Adipocyte (in vitro differentiated cells): ENCODE results near the gene FOSL1.

Experiments
- DNase-seq: peaks from one replicate; pipeline ENCODE4 v3.0.0-alpha.2; 2015; ENCODE audit warnings: low read depth
- H3K27me3 ChIP-seq: replicated peaks from 2 replicates; pipeline ENCODE4 v1.7.0; 2013; ENCODE audit warnings: mild to moderate bottlenecking, low read length, moderate library complexity; ENCODE audit not compliant: control insufficient read depth, insufficient read depth
- H3K36me3 ChIP-seq: 2 replicates; pipeline ENCODE4 v1.7.0; 2013; ENCODE audit warnings: low read length, mild to moderate bottlenecking, moderate library complexity; ENCODE audit not compliant: control insufficient read depth, insufficient read depth, severe bottlenecking
- H3K4me1 ChIP-seq: 2 replicates; pipeline ENCODE4 v1.7.0; 2013; ENCODE audit warnings: mild to moderate bottlenecking, low read length, moderate library complexity; ENCODE audit not compliant: control insufficient read depth, insufficient read depth
- H3K4me3 ChIP-seq: 2 replicates; pipeline ENCODE4 v1.7.0; 2013; ENCODE audit warnings: mild to moderate bottlenecking, low read length, moderate library complexity
- H3K9ac ChIP-seq: 2 replicates; pipeline ENCODE4 v1.7.0; 2013; ENCODE audit warnings: mild to moderate bottlenecking, low read length, moderate library complexity
- H3K9me3 ChIP-seq: 2 replicates; pipeline ENCODE4 v1.7.0; 2013; ENCODE audit warnings: mild to moderate bottlenecking, low read length, moderate library complexity; ENCODE audit not compliant: control insufficient read depth

The FOSL1 gene

GRCh38 chr11:65871811-65872548 lies 28.2 kb downstream of the FOSL1 start:
- Histone ChIP-seq H3K36me3 (peaks cover 30% of the 10 kb centered on the region), H3K4me3 (peak overlapping the region; percentile 86), H3K4me1 (peaks cover 21% of the 10 kb centered on the region), H3K9ac (peak overlapping the region; percentile 95), H3K9me3 (no peaks in the 10 kb centered on the region), H3K27me3 (no peaks in the 10 kb centered on the region)
- peak; percentile 61 for DNase-seq

GRCh38 chr11:65870706-65871681 lies 29.2 kb downstream of the FOSL1 start:
- Histone ChIP-seq H3K27me3 (no peaks in the 10 kb centered on the region), H3K4me1 (peaks cover 21% of the 10 kb centered on the region), H3K9ac (peak overlapping the region; percentile 95), H3K4me3 (peak overlapping the region; percentile 86), H3K36me3 (peaks cover 39% of the 10 kb centered on the region), H3K9me3 (no peaks in the 10 kb centered on the region)
- no peak for DNase-seq

- Histone ChIP-seq H3K9ac (peak overlapping the region; percentile 95), H3K4me3 (no peak overlapping the region), H3K36me3 (peaks cover 47% of the 10 kb centered on the region), H3K4me1 (peaks cover 21% of the 10 kb centered on the region), H3K9me3 (no peaks in the 10 kb centered on the region), H3K27me3 (no peaks in the 10 kb centered on the region)
- DNase-seq: no peak
Measured at GRCh38 chr11:65870307-65870658, 29.9 kb downstream of the FOSL1 start.

- peaks cover 52% of the 10 kb centered on the region for H3K36me3 ChIP-seq
- no peak for DNase-seq
- H3K4me1 ChIP-seq: peaks cover 21% of the 10 kb centered on the region
- no peaks in the 10 kb centered on the region for H3K27me3 ChIP-seq
- no peaks in the 10 kb centered on the region for H3K9me3 ChIP-seq
- no peak overlapping the region for H3K4me3 ChIP-seq
- peak overlapping the region; percentile 95 for H3K9ac ChIP-seq
Measured at GRCh38 chr11:65869643-65870306, 30.4 kb downstream of the FOSL1 start.

GRCh38 chr11:65868907-65869306 lies 31.3 kb downstream of the FOSL1 start:
- Histone ChIP-seq H3K4me1 (peaks cover 21% of the 10 kb centered on the region), H3K4me3 (no peak overlapping the region), H3K27me3 (no peaks in the 10 kb centered on the region), H3K9ac (peak overlapping the region; percentile 5), H3K36me3 (peaks cover 60% of the 10 kb centered on the region), H3K9me3 (no peaks in the 10 kb centered on the region)
- no peak for DNase-seq

GRCh38 chr11:65868076-65868667 lies 32.0 kb downstream of the FOSL1 start:
- H3K4me3 ChIP-seq: no peak overlapping the region
- no peaks in the 10 kb centered on the region for H3K27me3 ChIP-seq
- DNase-seq: no peak
- H3K36me3 ChIP-seq: peaks cover 68% of the 10 kb centered on the region
- H3K9ac ChIP-seq: no peak overlapping the region
- H3K4me1 ChIP-seq: peaks cover 21% of the 10 kb centered on the region
- H3K9me3 ChIP-seq: no peaks in the 10 kb centered on the region

GRCh38 chr11:65867284-65868071 lies 32.7 kb downstream of the FOSL1 start:
- no peaks in the 10 kb centered on the region for H3K27me3 ChIP-seq
- H3K9ac ChIP-seq: no peak overlapping the region
- H3K4me1 ChIP-seq: peaks cover 24% of the 10 kb centered on the region
- DNase-seq: no peak
- peaks cover 75% of the 10 kb centered on the region for H3K36me3 ChIP-seq
- H3K9me3 ChIP-seq: no peaks in the 10 kb centered on the region
- no peak overlapping the region for H3K4me3 ChIP-seq

GRCh38 chr11:65866509-65867283 lies 33.5 kb downstream of the FOSL1 start:
- no peak for DNase-seq

GRCh38 chr11:65865550-65866172 lies 34.5 kb downstream of the FOSL1 start:
- no peaks in the 10 kb centered on the region for H3K27me3 ChIP-seq
- H3K4me3 ChIP-seq: no peak overlapping the region
- H3K36me3 ChIP-seq: peaks cover 84% of the 10 kb centered on the region
- DNase-seq: no peak
- no peaks in the 10 kb centered on the region for H3K9me3 ChIP-seq
- peaks cover 25% of the 10 kb centered on the region for H3K4me1 ChIP-seq
- H3K9ac ChIP-seq: no peak overlapping the region

More at GRCh38 chr11:65866509-65867283, 33.5 kb downstream of the FOSL1 start:
- Histone ChIP-seq H3K4me1 (peaks cover 28% of the 10 kb centered on the region), H3K4me3 (no peak overlapping the region), H3K9me3 (no peaks in the 10 kb centered on the region), H3K9ac (no peak overlapping the region), H3K36me3 (peaks cover 82% of the 10 kb centered on the region), H3K27me3 (no peaks in the 10 kb centered on the region)
